ENCODE results near the gene STUM. TPM values are rescaled to one million over a fixed set of nuclear protein-coding genes. Genes with fewer than 3 reads are reported as not detected.

Gene STUM
- polyA plus RNA-seq, 2 of the 4 experiments (the other 2 are of a cell fraction): not detected

DNA sequence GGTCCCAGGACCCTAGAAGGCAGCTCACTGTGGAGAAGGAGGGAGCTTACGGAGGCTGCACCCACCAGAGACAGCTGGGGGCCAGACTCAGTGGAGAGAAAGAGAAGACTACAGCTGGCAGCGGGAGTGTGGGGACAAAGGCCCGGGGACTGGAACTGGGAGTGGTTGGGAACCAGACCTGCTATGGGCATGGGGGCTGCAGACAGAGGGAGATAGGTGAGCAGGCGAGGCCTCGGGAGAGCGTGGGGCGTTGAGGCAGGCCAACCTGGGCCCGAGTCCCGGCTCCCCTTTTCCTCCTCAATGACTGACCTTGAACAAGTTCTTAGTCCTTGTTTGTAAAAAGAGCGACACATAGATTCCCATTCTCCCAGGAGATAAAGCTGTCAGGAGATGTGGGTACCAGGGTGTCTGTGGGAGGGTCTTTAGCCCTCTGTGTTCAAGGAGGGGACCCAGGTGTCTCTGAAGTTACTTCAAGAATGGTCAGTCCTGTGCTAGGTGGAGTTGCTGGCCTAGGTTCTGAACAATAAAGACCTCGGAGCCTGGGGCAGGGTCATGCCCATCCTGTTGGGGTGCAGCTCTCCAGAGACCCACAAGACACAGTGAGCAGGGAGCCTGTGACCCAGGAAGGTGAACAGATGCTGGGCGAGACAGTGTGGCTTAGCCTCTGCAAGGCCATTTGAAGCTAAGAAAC lies 102.6 kb downstream of the STUM start:
- FAIRE-seq (no peak), DNase-seq (ENCODE audit: low read depth in 1 of 2, low spot score in 1 of 2) (no peak), ATAC-seq (no peak)
- WGBS (ENCODE audit: missing lambda C conversion rate): 81% methylated on average over 12 of the region's 12 CpGs
- ChIA-PET POLR2A (no interaction called here), CTCF (interaction anchor here (0.9 to 1.2 kb wide), 5 partner anchors 10 to 177 kb away, joined by 3 to 5 read pairs (median 3); no protein-coding TSS in a partner anchor)
- no peak overlapping the region for H3K4me3 ChIP-seq
- H3K4me1 ChIP-seq: 0 out of 3 replicates have a peak, but pooled peaks cover 3% of the 10 kb centered on the region
- no peak overlapping the region for H3K27ac ChIP-seq
- H3K9me3 ChIP-seq: no peaks in the 10 kb centered on the region
- TF ChIP-seq HOXB5 (CRISPR knock-in tag; IDR thresholded peaks at IDR 0.05) (no peak), NPAS2 (CRISPR knock-in tag; IDR thresholded peaks at IDR 0.05; ENCODE audit: borderline replicate concordance) (no peak), RFX5 (IDR thresholded peaks at IDR 0.05) (no peak), EHMT2 (IDR thresholded peaks at IDR 0.05; ENCODE audit: low read depth) (no peak), CBX2 (IDR thresholded peaks at IDR 0.05; ENCODE audit: borderline replicate concordance, low read depth) (no peak), CBX8 (IDR thresholded peaks at IDR 0.05) (no peak), RARB (CRISPR knock-in tag; IDR thresholded peaks at IDR 0.05) (no peak), JUN (IDR thresholded peaks at IDR 0.05) (no peak), RAD21 (conservative IDR thresholded peaks at IDR 0.05 in 1 of 2, IDR thresholded peaks at IDR 0.05 in 1 of 2) (no peak), NFE2L2 (conservative IDR thresholded peaks at IDR 0.05; ENCODE audit: low read length) (no peak), CHD4 (IDR thresholded peaks at IDR 0.05; ENCODE audit: borderline replicate concordance) (no peak), ZNF302 (CRISPR knock-in tag; IDR thresholded peaks at IDR 0.05) (no peak), ZFP36 (IDR thresholded peaks at IDR 0.05; ENCODE audit: borderline replicate concordance, partially characterized antibody) (no peak), KDM1A (IDR thresholded peaks at IDR 0.05; ENCODE audit: low read depth) (no peak), ZSCAN20 (CRISPR knock-in tag; IDR thresholded peaks at IDR 0.05) (no peak), HDAC2 (IDR thresholded peaks at IDR 0.05) (no peak)
- TF ChIP-seq, protein P1, sequence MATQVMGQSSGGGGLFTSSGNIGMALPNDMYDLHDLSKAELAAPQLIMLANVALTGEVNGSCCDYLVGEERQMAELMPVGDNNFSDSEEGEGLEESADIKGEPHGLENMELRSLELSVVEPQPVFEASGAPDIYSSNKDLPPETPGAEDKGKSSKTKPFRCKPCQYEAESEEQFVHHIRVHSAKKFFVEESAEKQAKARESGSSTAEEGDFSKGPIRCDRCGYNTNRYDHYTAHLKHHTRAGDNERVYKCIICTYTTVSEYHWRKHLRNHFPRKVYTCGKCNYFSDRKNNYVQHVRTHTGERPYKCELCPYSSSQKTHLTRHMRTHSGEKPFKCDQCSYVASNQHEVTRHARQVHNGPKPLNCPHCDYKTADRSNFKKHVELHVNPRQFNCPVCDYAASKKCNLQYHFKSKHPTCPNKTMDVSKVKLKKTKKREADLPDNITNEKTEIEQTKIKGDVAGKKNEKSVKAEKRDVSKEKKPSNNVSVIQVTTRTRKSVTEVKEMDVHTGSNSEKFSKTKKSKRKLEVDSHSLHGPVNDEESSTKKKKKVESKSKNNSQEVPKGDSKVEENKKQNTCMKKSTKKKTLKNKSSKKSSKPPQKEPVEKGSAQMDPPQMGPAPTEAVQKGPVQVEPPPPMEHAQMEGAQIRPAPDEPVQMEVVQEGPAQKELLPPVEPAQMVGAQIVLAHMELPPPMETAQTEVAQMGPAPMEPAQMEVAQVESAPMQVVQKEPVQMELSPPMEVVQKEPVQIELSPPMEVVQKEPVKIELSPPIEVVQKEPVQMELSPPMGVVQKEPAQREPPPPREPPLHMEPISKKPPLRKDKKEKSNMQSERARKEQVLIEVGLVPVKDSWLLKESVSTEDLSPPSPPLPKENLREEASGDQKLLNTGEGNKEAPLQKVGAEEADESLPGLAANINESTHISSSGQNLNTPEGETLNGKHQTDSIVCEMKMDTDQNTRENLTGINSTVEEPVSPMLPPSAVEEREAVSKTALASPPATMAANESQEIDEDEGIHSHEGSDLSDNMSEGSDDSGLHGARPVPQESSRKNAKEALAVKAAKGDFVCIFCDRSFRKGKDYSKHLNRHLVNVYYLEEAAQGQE (IDR thresholded peaks at IDR 0.05): no peak
- H3K4me2 ChIP-seq: no peak overlapping the region

DNA sequence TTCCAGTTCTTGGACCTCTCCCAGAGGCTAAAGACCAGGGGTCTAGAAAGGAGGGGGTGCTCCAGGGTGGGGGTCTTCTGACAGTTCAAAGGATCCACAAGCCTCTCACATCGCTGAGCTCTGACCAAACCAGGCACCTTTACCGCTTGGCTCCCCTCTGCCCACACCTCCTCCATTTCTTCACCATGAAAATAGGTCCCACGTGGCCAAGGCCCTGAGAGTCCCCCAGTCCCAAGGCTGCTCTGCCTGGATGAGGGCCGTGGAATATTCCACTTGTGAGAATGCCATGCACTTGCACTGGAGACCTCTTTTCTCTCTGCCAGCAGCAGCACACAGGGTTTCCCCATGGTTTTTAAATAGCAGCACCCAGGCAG lies 103.2 kb downstream of the STUM start:
- Histone ChIP-seq H3K4me3 (no peak overlapping the region), H3K4me2 (no peak overlapping the region), H3K27ac (no peak overlapping the region), H3K4me1 (0 out of 3 replicates have a peak, but pooled peaks cover 3% of the 10 kb centered on the region), H3K9me3 (no peaks in the 10 kb centered on the region)
- no peak for TF ChIP-seq EP300 (IDR thresholded peaks at IDR 0.05)
- no peak for TF ChIP-seq FOSB (CRISPR knock-in tag; IDR thresholded peaks at IDR 0.05)
- TF ChIP-seq NFE2L2 (conservative IDR thresholded peaks at IDR 0.05; ENCODE audit: low read length): no peak
- no peak for TF ChIP-seq KDM5A (IDR thresholded peaks at IDR 0.05)
- TF ChIP-seq MAFK (IDR thresholded peaks at IDR 0.05; ENCODE audit: partially characterized antibody): no peak
- no peak for TF ChIP-seq SREBF2 (IDR thresholded peaks at IDR 0.05)
- no peak for TF ChIP-seq POLR2AphosphoS2 (conservative IDR thresholded peaks at IDR 0.05; ENCODE audit: low read length)
- no peak for TF ChIP-seq FOXS1 (CRISPR knock-in tag; IDR thresholded peaks at IDR 0.05)
- TF ChIP-seq FOSL2 (IDR thresholded peaks at IDR 0.05): no peak
- TF ChIP-seq FOSL2 (CRISPR knock-in tag; IDR thresholded peaks at IDR 0.05): no peak
- no peak for TF ChIP-seq CEBPB (IDR thresholded peaks at IDR 0.05)
- no peak for TF ChIP-seq RCOR1 (IDR thresholded peaks at IDR 0.05; ENCODE audit: low read depth, low read length)
- no peak for TF ChIP-seq TFCP2L1 (CRISPR knock-in tag; IDR thresholded peaks at IDR 0.05)
- no peak for TF ChIP-seq NPAS2 (CRISPR knock-in tag; IDR thresholded peaks at IDR 0.05; ENCODE audit: borderline replicate concordance)
- ChIA-PET CTCF (interaction anchor here (0.9 to 1.2 kb wide), 3 partner anchors 14 to 177 kb away, joined by 3 to 5 read pairs (median 3); no protein-coding TSS in a partner anchor), POLR2A (no interaction called here)
- 59% methylated on average over 4 of the region's 4 CpGs for WGBS (ENCODE audit: missing lambda C conversion rate)
- ATAC-seq: no peak
- FAIRE-seq: no peak
- no peak for DNase-seq (ENCODE audit: low read depth in 1 of 2, low spot score in 1 of 2)

Data from A549 (cell line).